HCT116 (cell line): Measurements from ENCODE around the gene SETD6.
A peak's percentile ranks its signal among the peaks of the same experiment; 100 is the strongest.

Experiments used
- CTCF ChIP-seq, 3 experiments: fragments of 200-600 bp in 1 of 3; sonication (generic) in 1 of 3; IDR thresholded peaks in 2 of 3; conservative IDR thresholded peaks in 1 of 3; 2 replicates each; pipeline ENCODE4 v1.5.1; 2012 to 2017; ENCODE audit warnings: low read depth in 2 of 3, low read length in 2 of 3, antibody characterized with exemption in 1 of 3, borderline replicate concordance in 1 of 3, control low read depth in 1 of 3, mild to moderate bottlenecking in 1 of 3, mixed read lengths in 1 of 3, mixed run types in 1 of 3, moderate library complexity in 1 of 3; ENCODE audit not compliant: insufficient read depth in 1 of 3
- EGR1 ChIP-seq: IDR thresholded peaks from 2 replicates; pipeline ENCODE4 v1.6.1; 2012; ENCODE audit warnings: low read depth
- EZH2 ChIP-seq: fragments of 200-600 bp; sonication (generic); IDR thresholded peaks from 2 replicates; pipeline ENCODE4 v1.6.1; 2017; ENCODE audit warnings: antibody characterized with exemption, mixed run types
- MAX ChIP-seq: IDR thresholded peaks from 2 replicates; pipeline ENCODE4 v1.6.1; 2012
- POLR2A ChIP-seq: IDR thresholded peaks from 2 replicates; pipeline ENCODE4 v1.7.0; 2011; ENCODE audit warnings: borderline replicate concordance; ENCODE audit not compliant: insufficient read depth, insufficient read length; ENCODE audit errors: extremely low read depth
- RAD21 ChIP-seq: IDR thresholded peaks from 2 replicates; pipeline ENCODE4 v1.6.1; 2012; ENCODE audit warnings: low read depth, mild to moderate bottlenecking
- REST ChIP-seq: IDR thresholded peaks from 2 replicates; pipeline ENCODE4 v1.6.1; 2012; ENCODE audit warnings: low read depth
- SP1 ChIP-seq: IDR thresholded peaks from 2 replicates; pipeline ENCODE4 v1.6.1; 2012; ENCODE audit warnings: low read depth
- ZBTB33 ChIP-seq: IDR thresholded peaks from 2 replicates; pipeline ENCODE4 v1.6.1; 2011; ENCODE audit warnings: mild to moderate bottlenecking, low read length, moderate library complexity; ENCODE audit not compliant: insufficient replicate concordance; ENCODE audit errors: extremely low read depth

- TF ChIP-seq CTCF (IDR thresholded peaks at IDR 0.05 in 2 of 3, conservative IDR thresholded peaks at IDR 0.05 in 1 of 3; ENCODE audit: borderline replicate concordance in 1 of 3, insufficient read depth in 1 of 3, low read depth in 2 of 3, low read length in 2 of 3), result no peak
- no peak for TF ChIP-seq EGR1
- no peak for TF ChIP-seq SP1
- no peak for TF ChIP-seq ZBTB33
- no peak for TF ChIP-seq RAD21
- no peak for TF ChIP-seq MAX
- TF ChIP-seq REST, result no peak
- TF ChIP-seq POLR2A, result peak; percentile 41
- TF ChIP-seq EZH2, result no peak
Measured at GRCh38 chr16:58515871-58516767, 802 bp downstream of the SETD6 start.
